Bone marrow (tissue), 2 donors: ENCODE data around the gene CTIF.
A peak's percentile ranks its signal among the peaks of the same experiment; 100 is the strongest.

Experiments used
- DNase-seq, 2 donors: peaks; one replicate each; lab custom pipeline; 2025; lab: John Stamatoyannopoulos, UW

The CTIF gene

GRCh38 chr18:48533340-48534070, 5.3 kb upstream of the CTIF start:
- peak in 1 of 2 donors; percentile 12 for DNase-seq

GRCh38 chr18:48534364-48534763, 4.5 kb upstream of the CTIF start:
- no peak for DNase-seq

GRCh38 chr18:48535956-48536355, 2.9 kb upstream of the CTIF start:
- DNase-seq: no peak

- DNase-seq: no peak
Observed at GRCh38 chr18:48536516-48536915, 2.3 kb upstream of the CTIF start.

GRCh38 chr18:48539406-48540250, 797 bp downstream of the CTIF start:
- DNase-seq: peak in 1 of 2 donors; percentile 22

- DNase-seq: peak in 1 of 2 donors; percentile 50
Observed at GRCh38 chr18:48540251-48541025, 1.6 kb downstream of the CTIF start.

GRCh38 chr18:48541026-48541746, 2.4 kb downstream of the CTIF start:
- DNase-seq: peak in 1 of 2 donors; percentile 74

DNA sequence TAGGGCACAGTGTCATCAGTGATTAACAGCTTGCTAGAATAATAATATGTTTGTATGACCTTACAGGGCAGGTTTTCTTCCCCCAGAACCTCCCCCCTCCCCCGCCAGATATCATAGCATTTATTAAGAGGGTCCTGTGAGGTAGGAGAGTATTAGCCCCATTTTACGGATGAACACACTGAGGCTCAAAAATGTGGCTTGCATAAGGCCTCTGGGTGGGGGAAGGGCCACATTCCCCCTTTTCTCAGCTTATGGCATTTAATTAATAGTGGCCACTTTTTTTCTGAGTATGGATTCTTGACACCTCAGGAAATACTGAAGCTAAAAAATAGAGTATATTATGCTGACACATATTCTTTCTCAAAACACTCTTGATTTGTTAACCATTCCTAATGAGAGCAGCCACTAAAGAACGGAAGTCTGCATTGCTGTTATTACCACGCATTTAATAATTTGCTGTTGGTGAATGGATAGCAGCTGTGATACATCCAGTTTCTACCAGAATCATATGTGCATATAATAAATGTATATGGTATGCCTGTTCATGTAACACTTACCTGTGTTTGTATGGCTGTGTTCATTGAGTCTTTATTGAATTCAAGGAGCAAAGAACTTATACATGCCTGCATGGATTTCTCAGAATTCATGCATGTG, 3.0 kb downstream of the CTIF start:
- no peak for DNase-seq

- no peak for DNase-seq
Observed at GRCh38 chr18:48542513-48543181, 3.8 kb downstream of the CTIF start.

- no peak for DNase-seq
Observed at GRCh38 chr18:48543228-48543627, 4.4 kb downstream of the CTIF start.

GRCh38 chr18:48544116-48544515, 5.3 kb downstream of the CTIF start:
- no peak for DNase-seq

DNA sequence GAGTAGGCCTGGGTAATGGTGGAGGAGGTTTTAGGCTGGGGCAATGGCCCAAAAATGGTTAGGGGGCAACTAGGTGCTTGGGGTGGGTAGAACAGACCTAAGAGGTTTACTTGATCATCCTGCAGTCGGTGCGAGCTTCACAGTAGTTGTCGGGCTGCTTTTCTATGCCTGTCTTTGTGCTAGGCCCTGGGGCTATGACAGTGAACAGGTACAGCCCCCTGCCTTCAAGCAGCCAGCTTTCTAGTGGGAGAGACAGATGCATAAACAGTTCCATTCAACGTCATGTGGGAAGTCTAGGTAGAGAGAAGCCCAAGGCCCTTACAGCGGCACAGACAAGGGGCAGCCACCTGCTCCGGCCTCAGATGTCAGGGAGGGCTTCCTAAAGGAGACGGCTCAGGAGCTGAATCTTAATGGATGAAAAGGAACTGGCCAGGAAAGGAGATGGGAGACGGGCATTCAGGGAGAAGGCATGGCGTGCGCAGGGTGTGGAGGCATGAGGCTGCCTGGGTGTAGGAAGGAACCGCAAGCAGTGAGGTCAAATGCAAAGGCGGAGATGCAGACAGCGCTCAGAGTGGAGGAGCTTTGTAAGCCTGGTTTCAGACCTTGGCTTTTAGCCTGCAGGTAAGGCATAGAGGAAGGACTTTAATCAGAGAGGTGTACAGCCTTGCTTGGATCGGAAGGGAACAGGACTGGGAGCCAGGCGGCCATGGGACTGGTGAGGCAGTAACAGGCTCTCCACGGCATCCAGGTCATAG, 6.0 kb downstream of the CTIF start:
- no peak for DNase-seq

DNA sequence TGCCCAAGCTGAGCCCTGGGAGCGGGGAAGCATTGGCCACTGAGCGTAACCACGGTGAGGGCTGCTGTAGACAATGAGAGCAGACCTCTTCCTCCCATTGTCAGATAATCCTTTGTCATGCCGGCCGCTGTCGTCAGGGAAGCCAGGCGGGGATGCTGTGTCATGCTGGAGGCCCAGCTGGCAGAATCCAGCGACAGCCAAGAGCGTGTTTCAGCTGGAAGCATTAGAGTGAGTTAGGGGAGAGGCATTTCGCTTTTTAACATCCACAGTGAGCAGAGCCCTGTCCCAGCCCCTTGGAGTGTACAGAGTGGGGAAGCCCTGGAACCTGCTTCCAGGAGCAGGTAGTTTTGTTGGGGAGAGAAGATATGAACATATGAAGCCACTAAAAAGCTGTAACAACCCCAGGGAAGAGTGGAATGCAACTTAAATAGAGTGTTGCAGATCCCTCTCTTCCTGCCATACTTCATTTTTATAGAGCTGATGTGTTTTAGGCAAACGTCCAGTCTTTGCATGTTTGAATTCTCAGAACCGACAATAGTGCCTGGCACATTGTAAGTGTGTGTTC, 7.0 kb downstream of the CTIF start:
- peak; percentile 11 to 65 for DNase-seq

- no peak for DNase-seq
Observed at GRCh38 chr18:48546396-48546795, 7.6 kb downstream of the CTIF start.

GRCh38 chr18:48547531-48547981, 8.7 kb downstream of the CTIF start:
- DNase-seq: no peak

GRCh38 chr18:48548011-48548771, 9.4 kb downstream of the CTIF start:
- no peak for DNase-seq

- no peak for DNase-seq
Observed at GRCh38 chr18:48548921-48549320, 10.1 kb downstream of the CTIF start.

GRCh38 chr18:48550101-48550729, 11.4 kb downstream of the CTIF start:
- DNase-seq: no peak
